ENCODE results near the gene GRIN2C. TPM values are rescaled to one million over a fixed set of nuclear protein-coding genes. Genes with fewer than 3 reads are reported as not detected.

The GRIN2C gene
- total RNA-seq, 1 donor from 2014 or later, result 0.29 TPM

DNA sequence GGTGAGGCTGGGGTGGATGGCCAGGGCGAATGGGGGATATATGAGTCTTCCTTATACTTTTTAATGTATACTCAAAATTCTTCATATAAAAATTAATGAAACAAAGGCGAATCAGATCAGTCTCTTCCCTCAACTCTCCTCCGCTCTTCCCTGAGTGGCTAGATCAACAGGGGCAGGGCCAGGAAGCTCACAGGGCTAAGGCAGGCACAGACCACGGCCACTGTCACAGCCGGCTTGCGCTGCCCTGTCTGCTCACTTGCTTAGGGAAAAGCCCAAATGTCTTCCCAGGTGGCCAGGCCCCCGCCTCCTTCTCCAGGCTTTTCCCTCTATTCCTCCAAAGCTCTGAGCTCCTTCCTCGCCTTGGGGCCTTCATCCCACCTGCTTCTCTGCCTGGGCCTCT lies 6.0 kb downstream of the GRIN2C start:
- Mint-ChIP-seq H3K27ac (no peak overlapping the region), H3K27me3 (ENCODE audit: low read depth) (peaks cover 87% of the 10 kb centered on the region), H3K9me3 (no peaks in the 10 kb centered on the region), H3K36me3 (no peaks in the 10 kb centered on the region), H3K4me1 (peaks cover 9% of the 10 kb centered on the region), H3K4me3 (no peak overlapping the region)
- TF ChIP-seq, protein P1, sequence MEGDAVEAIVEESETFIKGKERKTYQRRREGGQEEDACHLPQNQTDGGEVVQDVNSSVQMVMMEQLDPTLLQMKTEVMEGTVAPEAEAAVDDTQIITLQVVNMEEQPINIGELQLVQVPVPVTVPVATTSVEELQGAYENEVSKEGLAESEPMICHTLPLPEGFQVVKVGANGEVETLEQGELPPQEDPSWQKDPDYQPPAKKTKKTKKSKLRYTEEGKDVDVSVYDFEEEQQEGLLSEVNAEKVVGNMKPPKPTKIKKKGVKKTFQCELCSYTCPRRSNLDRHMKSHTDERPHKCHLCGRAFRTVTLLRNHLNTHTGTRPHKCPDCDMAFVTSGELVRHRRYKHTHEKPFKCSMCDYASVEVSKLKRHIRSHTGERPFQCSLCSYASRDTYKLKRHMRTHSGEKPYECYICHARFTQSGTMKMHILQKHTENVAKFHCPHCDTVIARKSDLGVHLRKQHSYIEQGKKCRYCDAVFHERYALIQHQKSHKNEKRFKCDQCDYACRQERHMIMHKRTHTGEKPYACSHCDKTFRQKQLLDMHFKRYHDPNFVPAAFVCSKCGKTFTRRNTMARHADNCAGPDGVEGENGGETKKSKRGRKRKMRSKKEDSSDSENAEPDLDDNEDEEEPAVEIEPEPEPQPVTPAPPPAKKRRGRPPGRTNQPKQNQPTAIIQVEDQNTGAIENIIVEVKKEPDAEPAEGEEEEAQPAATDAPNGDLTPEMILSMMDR (IDR thresholded peaks at IDR 0.05; ENCODE audit: unreplicated experiment), result no peak
- DNase-seq (ENCODE audit: low spot score in 2 of 2, unreplicated experiment in 2 of 2), result no peak

- TF ChIP-seq, protein P1 (IDR thresholded peaks at IDR 0.05; ENCODE audit: unreplicated experiment), result no peak
- H3K4me3 Mint-ChIP-seq, result peak overlapping the region; percentile 63
- H3K36me3 Mint-ChIP-seq, result no peaks in the 10 kb centered on the region
- no peak for DNase-seq (ENCODE audit: low spot score in 2 of 2, unreplicated experiment in 2 of 2)
- no peak overlapping the region for H3K27ac Mint-ChIP-seq
- H3K9me3 Mint-ChIP-seq, result no peaks in the 10 kb centered on the region
- peaks cover 9% of the 10 kb centered on the region for H3K4me1 Mint-ChIP-seq
- peaks cover 88% of the 10 kb centered on the region for H3K27me3 Mint-ChIP-seq (ENCODE audit: low read depth)
These were observed 6.7 kb downstream of the GRIN2C start for GRCh38 chr17:74853048-74853397.

GRCh38 chr17:74852237-74853047 lies 7.2 kb downstream of the GRIN2C start:
- H3K4me3 Mint-ChIP-seq, result peak overlapping the region; percentile 63

GRCh38 chr17:74851612-74852236 lies 8.0 kb downstream of the GRIN2C start:
- Mint-ChIP-seq H3K4me1 (peaks cover 9% of the 10 kb centered on the region), H3K36me3 (no peaks in the 10 kb centered on the region), H3K27ac (no peak overlapping the region), H3K4me3 (no peak overlapping the region), H3K9me3 (no peaks in the 10 kb centered on the region), H3K27me3 (ENCODE audit: low read depth) (peaks cover 78% of the 10 kb centered on the region)
- DNase-seq (ENCODE audit: low spot score in 2 of 2, unreplicated experiment in 2 of 2), result no peak
- TF ChIP-seq, protein P1 (IDR thresholded peaks at IDR 0.05; ENCODE audit: unreplicated experiment), result no peak

More at GRCh38 chr17:74852237-74853047, 7.2 kb downstream of the GRIN2C start:
- TF ChIP-seq, protein P1 (IDR thresholded peaks at IDR 0.05; ENCODE audit: unreplicated experiment), result no peak
- peaks cover 83% of the 10 kb centered on the region for H3K27me3 Mint-ChIP-seq (ENCODE audit: low read depth)
- H3K4me1 Mint-ChIP-seq, result peaks cover 9% of the 10 kb centered on the region
- no peak overlapping the region for H3K27ac Mint-ChIP-seq
- peak; percentile 45 to 70 for DNase-seq (ENCODE audit: low spot score in 2 of 2, unreplicated experiment in 2 of 2)
- H3K9me3 Mint-ChIP-seq, result no peaks in the 10 kb centered on the region
- H3K36me3 Mint-ChIP-seq, result no peaks in the 10 kb centered on the region

GRCh38 chr17:74850914-74851313 lies 8.8 kb downstream of the GRIN2C start:
- H3K4me1 Mint-ChIP-seq, result peaks cover 9% of the 10 kb centered on the region
- no peak overlapping the region for H3K4me3 Mint-ChIP-seq
- no peak for DNase-seq (ENCODE audit: low spot score in 2 of 2, unreplicated experiment in 2 of 2)
- H3K27ac Mint-ChIP-seq, result no peak overlapping the region
- peaks cover 77% of the 10 kb centered on the region for H3K27me3 Mint-ChIP-seq (ENCODE audit: low read depth)
- no peaks in the 10 kb centered on the region for H3K9me3 Mint-ChIP-seq
- no peaks in the 10 kb centered on the region for H3K36me3 Mint-ChIP-seq
- TF ChIP-seq, protein P1 (IDR thresholded peaks at IDR 0.05; ENCODE audit: unreplicated experiment), result no peak
